Panc1 (cell line): Measurements from ENCODE around the gene GPAM. TPM values are rescaled to one million over a fixed set of nuclear protein-coding genes. Genes with fewer than 3 reads are reported as not detected.

Experiments
- ATAC-seq: fragments of 200-7000 bp; cut with Tn5 transposase; 2 replicates; pipeline ENCODE4 v1.9.1; 2020; ENCODE audit warnings: mild to moderate bottlenecking, moderate library complexity
- BruUV-seq: library from RNA; stranded (reverse); fragments of 400-500 nt; replicated peaks from 2 replicates; lab custom pipeline; 2021; lab: Mats Ljungman, UMichigan
- CTCF ChIA-PET: fragments of 300-600 bp; sonication (Branson Sonifier 250); formaldehyde crosslinking; loops from one replicate; lab custom pipeline; 2022; ENCODE audit warnings: antibody characterized with exemption; lab: Charles Lee
- POLR2A ChIA-PET: fragments of 300-600 bp; sonication (Branson Sonifier 250); formaldehyde crosslinking; loops from one replicate; lab custom pipeline; 2022; ENCODE audit warnings: antibody characterized with exemption; lab: Charles Lee
- DNase-seq: peaks from one replicate; pipeline ENCODE4 v3.0.0-alpha.2; 2010; ENCODE audit warnings: low read depth, low spot score
- H3K27ac ChIP-seq: 2 replicates; pipeline ENCODE4 v1.5.1; 2011; ENCODE audit warnings: mild to moderate bottlenecking, low read length, inconsistent platforms
- H3K27me3 ChIP-seq: fragments of 200-500 bp; sonication (Bioruptor generic); 2 replicates; pipeline ENCODE4 v1.6.0; 2014; ENCODE audit warnings: low read length, inconsistent platforms; ENCODE audit not compliant: control insufficient read depth, insufficient read depth
- H3K36me3 ChIP-seq: fragments of 200-500 bp; sonication (Bioruptor generic); 2 replicates; pipeline ENCODE4 v1.5.1; 2014; ENCODE audit warnings: inconsistent platforms, mild to moderate bottlenecking, low read length, moderate library complexity; ENCODE audit not compliant: control insufficient read depth, insufficient read depth
- H3K4me1 ChIP-seq: 2 replicates; pipeline ENCODE4 v1.5.1; 2011; ENCODE audit warnings: inconsistent platforms, mild to moderate bottlenecking, low read length, moderate library complexity; ENCODE audit not compliant: control insufficient read depth, insufficient read depth
- H3K4me3 ChIP-seq, 2 experiments: 2 replicates each; pipeline ENCODE4 v1.5.1; 2011 to 2012; ENCODE audit warnings: low read depth in 2 of 2, low read length in 2 of 2, mild to moderate bottlenecking in 2 of 2, inconsistent platforms in 1 of 2, moderate library complexity in 1 of 2
- H3K9me3 ChIP-seq: fragments of 200-500 bp; sonication (Bioruptor generic); 2 replicates; pipeline ENCODE4 v1.5.1; 2014; ENCODE audit warnings: low read depth, mild to moderate bottlenecking, inconsistent platforms, low read length, moderate library complexity; ENCODE audit not compliant: control insufficient read depth, insufficient read depth
- POLR2AphosphoS5 ChIP-seq: IDR thresholded peaks from 2 replicates; pipeline ENCODE4 v1.6.1; 2012; ENCODE audit warnings: mild to moderate bottlenecking, low read depth, low read length, moderate library complexity
- SIN3A ChIP-seq: IDR thresholded peaks from 2 replicates; pipeline ENCODE4 v1.6.1; 2012; ENCODE audit warnings: low read depth, mild to moderate bottlenecking, low read length, moderate library complexity, borderline replicate concordance; ENCODE audit not compliant: insufficient read depth
- TCF7L2 ChIP-seq: IDR thresholded peaks from 2 replicates; pipeline ENCODE4 v1.6.1; 2011; ENCODE audit warnings: mild to moderate bottlenecking, low read depth, low read length, inconsistent platforms
- in situ Hi-C: cut with HindIII; loops from 2 replicates; pipeline ENCODE4 v1.10.0; 2016; ENCODE audit warnings: low sequenced_read_pairs, low pct_unique_long_range_greater_than_20kb
- intact Hi-C: fragments of 100-400 bp; cut with micrococcal nuclease; formaldehyde crosslinking; loops from one replicate; pipeline ENCODE4 v1.10.0; 2022; ENCODE audit not compliant: unreplicated experiment
- total RNA-seq: library from RNA; stranded (reverse); gene quantifications from one replicate; pipeline ENCODE4 v1.2.1, GENCODE V29; 2021; ENCODE audit not compliant: unreplicated experiment
- TF ChIP-seq, protein P1 (sequence below), 2 experiments: IDR thresholded peaks; 2 replicates each; pipeline ENCODE4 v1.6.1; 2011 to 2012; ENCODE audit warnings: low read depth in 2 of 2, control low read depth in 1 of 2, low read length in 1 of 2, mild to moderate bottlenecking in 1 of 2, moderate library complexity in 1 of 2; ENCODE audit not compliant: insufficient read depth in 1 of 2
- TF ChIP-seq, protein P2 (sequence below): fragments of 450-650 bp; IDR thresholded peaks from 2 replicates; pipeline ENCODE4 v1.5.1; 2017; ENCODE audit warnings: mild to moderate bottlenecking

GPAM gene
- total RNA-seq, 1 experiment from 2014 or later = 8.0 TPM

- Histone ChIP-seq H3K9me3 (no peaks in the 10 kb centered on the region), H3K27ac (no peak overlapping the region), H3K4me3 (no peak overlapping the region), H3K36me3 (no peaks in the 10 kb centered on the region), H3K4me1 (no peaks in the 10 kb centered on the region), H3K27me3 (peaks cover 3% of the 10 kb centered on the region; the same call in 1 of the 2 replicates)
- intact Hi-C loops = no loop called here
- CTCF ChIA-PET = no interaction called here
- no TSS peak for BruUV-seq
- TF ChIP-seq TCF7L2 = no peak
- no peak for TF ChIP-seq SIN3A
- TF ChIP-seq POLR2AphosphoS5 = no peak
- TF ChIP-seq, protein P1, sequence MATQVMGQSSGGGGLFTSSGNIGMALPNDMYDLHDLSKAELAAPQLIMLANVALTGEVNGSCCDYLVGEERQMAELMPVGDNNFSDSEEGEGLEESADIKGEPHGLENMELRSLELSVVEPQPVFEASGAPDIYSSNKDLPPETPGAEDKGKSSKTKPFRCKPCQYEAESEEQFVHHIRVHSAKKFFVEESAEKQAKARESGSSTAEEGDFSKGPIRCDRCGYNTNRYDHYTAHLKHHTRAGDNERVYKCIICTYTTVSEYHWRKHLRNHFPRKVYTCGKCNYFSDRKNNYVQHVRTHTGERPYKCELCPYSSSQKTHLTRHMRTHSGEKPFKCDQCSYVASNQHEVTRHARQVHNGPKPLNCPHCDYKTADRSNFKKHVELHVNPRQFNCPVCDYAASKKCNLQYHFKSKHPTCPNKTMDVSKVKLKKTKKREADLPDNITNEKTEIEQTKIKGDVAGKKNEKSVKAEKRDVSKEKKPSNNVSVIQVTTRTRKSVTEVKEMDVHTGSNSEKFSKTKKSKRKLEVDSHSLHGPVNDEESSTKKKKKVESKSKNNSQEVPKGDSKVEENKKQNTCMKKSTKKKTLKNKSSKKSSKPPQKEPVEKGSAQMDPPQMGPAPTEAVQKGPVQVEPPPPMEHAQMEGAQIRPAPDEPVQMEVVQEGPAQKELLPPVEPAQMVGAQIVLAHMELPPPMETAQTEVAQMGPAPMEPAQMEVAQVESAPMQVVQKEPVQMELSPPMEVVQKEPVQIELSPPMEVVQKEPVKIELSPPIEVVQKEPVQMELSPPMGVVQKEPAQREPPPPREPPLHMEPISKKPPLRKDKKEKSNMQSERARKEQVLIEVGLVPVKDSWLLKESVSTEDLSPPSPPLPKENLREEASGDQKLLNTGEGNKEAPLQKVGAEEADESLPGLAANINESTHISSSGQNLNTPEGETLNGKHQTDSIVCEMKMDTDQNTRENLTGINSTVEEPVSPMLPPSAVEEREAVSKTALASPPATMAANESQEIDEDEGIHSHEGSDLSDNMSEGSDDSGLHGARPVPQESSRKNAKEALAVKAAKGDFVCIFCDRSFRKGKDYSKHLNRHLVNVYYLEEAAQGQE (IDR thresholded peaks at IDR 0.05; ENCODE audit: insufficient read depth in 1 of 2, low read depth in 2 of 2, low read length in 1 of 2) = no peak
- TF ChIP-seq, protein P2, sequence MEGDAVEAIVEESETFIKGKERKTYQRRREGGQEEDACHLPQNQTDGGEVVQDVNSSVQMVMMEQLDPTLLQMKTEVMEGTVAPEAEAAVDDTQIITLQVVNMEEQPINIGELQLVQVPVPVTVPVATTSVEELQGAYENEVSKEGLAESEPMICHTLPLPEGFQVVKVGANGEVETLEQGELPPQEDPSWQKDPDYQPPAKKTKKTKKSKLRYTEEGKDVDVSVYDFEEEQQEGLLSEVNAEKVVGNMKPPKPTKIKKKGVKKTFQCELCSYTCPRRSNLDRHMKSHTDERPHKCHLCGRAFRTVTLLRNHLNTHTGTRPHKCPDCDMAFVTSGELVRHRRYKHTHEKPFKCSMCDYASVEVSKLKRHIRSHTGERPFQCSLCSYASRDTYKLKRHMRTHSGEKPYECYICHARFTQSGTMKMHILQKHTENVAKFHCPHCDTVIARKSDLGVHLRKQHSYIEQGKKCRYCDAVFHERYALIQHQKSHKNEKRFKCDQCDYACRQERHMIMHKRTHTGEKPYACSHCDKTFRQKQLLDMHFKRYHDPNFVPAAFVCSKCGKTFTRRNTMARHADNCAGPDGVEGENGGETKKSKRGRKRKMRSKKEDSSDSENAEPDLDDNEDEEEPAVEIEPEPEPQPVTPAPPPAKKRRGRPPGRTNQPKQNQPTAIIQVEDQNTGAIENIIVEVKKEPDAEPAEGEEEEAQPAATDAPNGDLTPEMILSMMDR = no peak
- DNase-seq = no peak
- ATAC-seq = no peak
- in situ Hi-C loops = no loop called here
- POLR2A ChIA-PET = interaction anchor here (0.6 kb wide), 1 partner anchor 79 kb away, joined by 3 read pairs; no protein-coding TSS in a partner anchor
Observed at GRCh38 chr10:112222799-112223198, 39.2 kb upstream of the GPAM start.

DNA sequence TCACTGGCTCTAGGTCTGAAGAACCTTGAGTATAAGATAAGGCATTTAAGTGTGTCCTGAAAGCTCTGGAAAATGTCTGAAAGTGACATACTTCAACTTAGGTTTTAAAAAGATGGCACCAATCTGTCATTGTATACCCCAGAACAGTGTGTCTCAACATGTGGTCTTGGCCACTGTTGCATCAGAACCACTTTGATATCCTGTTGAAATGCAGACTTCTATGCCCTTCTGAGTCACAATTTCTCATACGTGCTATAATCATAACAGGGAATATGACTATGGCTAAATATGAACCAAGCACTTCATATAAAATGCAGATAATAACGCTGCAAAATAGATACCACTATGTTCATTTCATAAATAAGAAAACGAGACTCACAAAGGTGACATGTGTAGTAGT is 38.0 kb upstream of the GPAM start:
- H3K27me3 ChIP-seq = peaks cover 5% of the 10 kb centered on the region; the same call in 1 of the 2 replicates
- DNase-seq (no peak), ATAC-seq (no peak)
- TF ChIP-seq TCF7L2 (no peak), SIN3A (no peak), POLR2AphosphoS5 (no peak)
- TF ChIP-seq, protein P1 (IDR thresholded peaks at IDR 0.05; ENCODE audit: insufficient read depth in 1 of 2, low read depth in 2 of 2, low read length in 1 of 2) = no peak
- TF ChIP-seq, protein P2 = no peak
- ChIA-PET POLR2A (no interaction called here), CTCF (no interaction called here)
- BruUV-seq = no TSS peak
- no peaks in the 10 kb centered on the region for H3K36me3 ChIP-seq
- no peaks in the 10 kb centered on the region for H3K9me3 ChIP-seq
- no peak overlapping the region for H3K27ac ChIP-seq
- no peaks in the 10 kb centered on the region for H3K4me1 ChIP-seq
- no peak overlapping the region for H3K4me3 ChIP-seq
- in situ Hi-C loops = no loop called here
- intact Hi-C loops = no loop called here
